ENCODE measurements around the gene ELFN1.

ELFN1 gene

GRCh38 chr7:1745576-1746490 lies 75.8 kb downstream of the ELFN1 start:
- no peak for DNase-seq

- DNase-seq = no peak
Observed at GRCh38 chr7:1746491-1746975, 76.5 kb downstream of the ELFN1 start.

- no peak for DNase-seq
Observed at GRCh38 chr7:1747004-1747801, 77.1 kb downstream of the ELFN1 start.

GRCh38 chr7:1748076-1748838 lies 78.2 kb downstream of the ELFN1 start:
- no peak for DNase-seq

- no peak for DNase-seq
Observed at GRCh38 chr7:1748839-1749173, 78.7 kb downstream of the ELFN1 start.

- DNase-seq = no peak
Observed at GRCh38 chr7:1749351-1749863, 79.3 kb downstream of the ELFN1 start.

GRCh38 chr7:1749864-1750466 lies 79.9 kb downstream of the ELFN1 start:
- peak; percentile 15 for DNase-seq

GRCh38 chr7:1750541-1751021 lies 80.5 kb downstream of the ELFN1 start:
- no peak for DNase-seq

GRCh38 chr7:1752111-1752510 lies 82.0 kb downstream of the ELFN1 start:
- DNase-seq = no peak

GRCh38 chr7:1752771-1753563 lies 82.9 kb downstream of the ELFN1 start:
- no peak for DNase-seq

- no peak for DNase-seq
Observed at GRCh38 chr7:1753564-1753867, 83.4 kb downstream of the ELFN1 start.

GRCh38 chr7:1754345-1754908 lies 84.3 kb downstream of the ELFN1 start:
- DNase-seq = no peak

- DNase-seq = no peak
Observed at GRCh38 chr7:1755783-1756625, 85.9 kb downstream of the ELFN1 start.

GRCh38 chr7:1757601-1758000 lies 87.5 kb downstream of the ELFN1 start:
- DNase-seq = no peak

GRCh38 chr7:1758028-1758858 lies 88.2 kb downstream of the ELFN1 start:
- peak; percentile 5 for DNase-seq

GRCh38 chr7:1758859-1759521 lies 88.9 kb downstream of the ELFN1 start:
- DNase-seq = no peak

GRCh38 chr7:1761097-1761496 lies 91.0 kb downstream of the ELFN1 start:
- no peak for DNase-seq

GRCh38 chr7:1761774-1762173 lies 91.7 kb downstream of the ELFN1 start:
- no peak for DNase-seq
